Left renal pelvis (tissue), 4 donors: ENCODE data around the gene WWC1. TPM values are rescaled to one million over a fixed set of nuclear protein-coding genes. Genes with fewer than 3 reads are reported as not detected.
"Not testable (repeated sequence)": the region's sequence is repeated elsewhere in the genome, so short reads cannot be mapped to it uniquely, and the experiment has no call there.

ENCODE experiments used
- DNase-seq, 4 donors: peaks; one replicate each; pipeline ENCODE4 v3.0.0-alpha.2; 2013; ENCODE audit warnings: low read depth in 4 of 4, low spot score in 3 of 4
- polyA plus RNA-seq, 4 donors: library from polyadenylated mRNA; unstranded; fragments of 120-200 nt; gene quantifications; one replicate each; pipeline ENCODE4 v1.2.1, GENCODE V29; 2013; ENCODE audit not compliant: insufficient read length in 4 of 4

WWC1 gene
- polyA plus RNA-seq, 4 donors: 7.6 to 97.0 (median 78.8) TPM

DNA sequence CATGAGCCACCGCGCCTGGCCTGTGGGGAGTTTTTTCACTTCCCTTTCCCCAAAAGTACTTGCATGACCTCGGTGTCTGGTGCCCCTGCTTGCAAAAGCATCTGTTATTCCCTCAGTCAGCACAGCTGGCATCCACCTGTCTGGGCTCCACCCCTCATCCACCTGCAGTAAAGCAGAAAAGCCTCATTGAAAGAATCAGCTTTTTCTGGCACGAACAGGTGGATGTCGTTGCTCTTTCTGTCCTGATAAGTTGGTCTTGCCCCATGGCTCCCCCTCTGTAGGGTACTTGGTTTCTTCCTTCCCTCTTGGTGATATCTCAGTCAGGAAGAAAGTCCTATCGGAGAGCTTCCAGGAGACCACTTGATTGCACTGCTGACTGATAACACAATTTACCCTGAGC, 37.4 kb downstream of the WWC1 start:
- DNase-seq: peak in 1 of 4 donors; percentile 35

- DNase-seq: peak in 1 of 4 donors; percentile 25
These were observed 37.9 kb downstream of the WWC1 start for GRCh38 chr5:168329302-168329701.

GRCh38 chr5:168332042-168332441, 40.6 kb downstream of the WWC1 start:
- DNase-seq: no peak

- no peak for DNase-seq
These were observed 42.8 kb downstream of the WWC1 start for GRCh38 chr5:168334280-168334679.

GRCh38 chr5:168334695-168335094, 43.2 kb downstream of the WWC1 start:
- DNase-seq: peak in 2 of 4 donors; percentile 43 to 73

DNA sequence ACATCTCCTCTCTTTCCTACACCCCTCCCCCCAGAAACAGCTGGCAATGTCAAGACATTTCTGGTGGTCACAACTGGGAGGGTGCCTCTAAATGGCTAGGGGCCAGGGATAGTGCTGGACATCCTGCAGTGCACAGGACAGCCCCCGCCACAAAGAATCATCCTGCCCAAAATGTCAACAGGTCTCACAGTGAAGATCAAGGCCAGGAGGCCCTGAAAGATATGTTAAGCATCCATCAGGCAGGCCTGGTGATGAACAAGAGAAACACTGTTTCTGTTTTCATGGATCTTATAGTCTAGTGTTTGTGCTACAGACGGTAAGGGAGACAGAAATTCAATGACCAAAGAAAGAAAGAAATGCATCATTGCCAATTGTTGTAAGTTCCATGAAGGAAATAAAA, 45.9 kb downstream of the WWC1 start:
- no peak for DNase-seq

DNA sequence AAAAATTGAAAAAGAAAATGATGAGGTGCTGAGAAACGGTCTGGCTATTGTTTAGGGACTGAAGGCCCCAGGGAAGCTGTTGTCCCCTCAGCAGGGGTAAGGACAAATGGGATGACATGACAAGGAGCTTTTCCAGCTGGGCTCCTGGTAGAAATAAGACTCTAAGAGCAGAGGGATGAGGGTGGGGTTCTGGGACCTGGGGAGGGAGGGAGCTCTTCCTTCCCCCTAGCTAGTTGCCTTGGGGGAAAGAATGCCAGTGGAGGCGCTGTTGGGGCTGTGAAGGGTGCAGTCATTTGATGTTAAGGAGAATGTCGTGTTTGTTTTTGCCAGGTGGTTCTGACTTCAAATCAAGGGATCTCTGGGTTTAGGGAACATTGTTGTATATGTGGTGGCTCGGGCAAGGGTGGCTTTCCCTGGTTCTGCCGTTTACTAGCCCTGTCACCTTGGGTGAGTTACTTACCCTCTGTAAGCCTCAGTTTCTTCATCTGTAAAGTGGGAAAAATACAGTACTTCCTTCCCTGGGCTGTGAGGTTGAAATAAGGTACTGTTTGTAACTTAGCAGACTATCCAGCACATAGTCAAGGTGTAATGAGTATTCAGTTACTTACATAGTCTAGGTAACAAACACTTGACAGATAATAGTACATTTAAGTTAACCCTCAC, 47.8 kb downstream of the WWC1 start:
- no peak for DNase-seq

GRCh38 chr5:168339772-168340140, 48.3 kb downstream of the WWC1 start:
- not testable (repeated sequence) for DNase-seq

DNA sequence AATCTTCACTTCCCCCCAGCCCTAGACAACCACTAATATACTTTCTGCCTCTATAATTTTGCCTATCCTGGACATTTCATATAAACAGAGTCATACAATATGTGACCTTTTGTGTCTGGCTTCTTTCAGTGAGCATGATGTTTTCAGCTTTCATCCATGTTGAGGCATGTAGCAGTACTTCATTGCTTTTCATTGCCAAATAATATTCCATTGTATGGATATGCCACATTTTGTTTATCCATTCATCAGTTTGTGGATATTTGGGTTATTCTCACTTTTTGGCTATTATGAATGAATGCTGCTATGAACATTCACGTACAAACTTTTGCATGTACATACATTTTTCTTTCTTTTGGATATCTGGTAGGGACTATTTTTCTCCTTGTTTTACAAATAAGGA, 49.0 kb downstream of the WWC1 start:
- no peak for DNase-seq

GRCh38 chr5:168341178-168341577, 49.7 kb downstream of the WWC1 start:
- DNase-seq: no peak

DNA sequence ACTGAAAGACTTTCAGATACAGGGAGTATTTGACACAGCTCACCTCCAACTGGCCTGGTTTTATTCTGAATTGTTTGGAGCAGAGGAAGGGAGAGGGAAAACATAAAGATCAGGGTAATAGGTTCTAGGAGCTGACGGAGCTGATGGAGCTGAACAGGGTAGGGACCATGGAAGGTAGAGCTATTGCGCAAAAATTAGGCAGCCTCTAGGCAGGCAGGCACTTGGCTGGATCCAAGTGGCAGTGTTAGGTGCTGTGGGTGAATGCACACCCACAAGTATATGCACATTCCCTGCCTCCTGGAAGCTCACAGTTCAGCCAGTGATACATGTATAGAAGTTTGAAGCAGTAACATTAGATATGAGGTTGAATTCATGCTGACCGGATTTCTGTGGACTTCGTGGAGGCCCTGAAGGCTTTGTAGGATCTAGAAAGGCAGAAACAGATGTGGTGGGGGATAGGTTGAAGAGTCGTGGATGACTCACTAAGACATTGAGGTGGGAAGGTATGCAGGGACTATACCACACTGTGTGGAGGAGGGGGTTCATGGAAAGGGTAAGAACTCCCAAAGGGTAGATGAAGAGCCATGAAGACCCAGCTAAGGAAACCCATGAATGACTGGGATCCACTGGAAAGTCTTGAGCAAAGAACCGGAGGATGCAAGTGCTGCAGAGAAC, 50.8 kb downstream of the WWC1 start:
- no peak for DNase-seq

- DNase-seq: no peak
These were observed 51.5 kb downstream of the WWC1 start for GRCh38 chr5:168342985-168343384.

DNA sequence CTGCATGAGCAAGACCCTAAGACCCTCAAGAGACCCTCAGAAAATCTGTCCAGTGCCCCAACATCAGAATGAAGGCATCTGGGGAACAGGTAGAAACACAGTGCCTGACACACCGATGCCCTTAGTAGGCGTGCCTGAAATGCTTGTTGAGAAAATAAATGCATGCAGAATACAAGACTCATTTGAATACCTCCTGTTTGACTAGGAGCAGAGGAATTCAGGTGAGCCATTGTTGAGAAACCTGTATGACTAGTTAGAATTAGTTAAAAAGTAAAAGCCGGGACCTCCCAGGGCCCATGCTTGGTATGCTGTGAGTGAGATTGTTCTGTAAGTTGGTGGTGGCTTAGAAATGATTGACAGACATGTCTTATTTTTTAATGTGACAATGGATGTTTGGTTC, 55.0 kb downstream of the WWC1 start:
- peak in 3 of 4 donors; percentile 54 to 79 (median 76) for DNase-seq

DNA sequence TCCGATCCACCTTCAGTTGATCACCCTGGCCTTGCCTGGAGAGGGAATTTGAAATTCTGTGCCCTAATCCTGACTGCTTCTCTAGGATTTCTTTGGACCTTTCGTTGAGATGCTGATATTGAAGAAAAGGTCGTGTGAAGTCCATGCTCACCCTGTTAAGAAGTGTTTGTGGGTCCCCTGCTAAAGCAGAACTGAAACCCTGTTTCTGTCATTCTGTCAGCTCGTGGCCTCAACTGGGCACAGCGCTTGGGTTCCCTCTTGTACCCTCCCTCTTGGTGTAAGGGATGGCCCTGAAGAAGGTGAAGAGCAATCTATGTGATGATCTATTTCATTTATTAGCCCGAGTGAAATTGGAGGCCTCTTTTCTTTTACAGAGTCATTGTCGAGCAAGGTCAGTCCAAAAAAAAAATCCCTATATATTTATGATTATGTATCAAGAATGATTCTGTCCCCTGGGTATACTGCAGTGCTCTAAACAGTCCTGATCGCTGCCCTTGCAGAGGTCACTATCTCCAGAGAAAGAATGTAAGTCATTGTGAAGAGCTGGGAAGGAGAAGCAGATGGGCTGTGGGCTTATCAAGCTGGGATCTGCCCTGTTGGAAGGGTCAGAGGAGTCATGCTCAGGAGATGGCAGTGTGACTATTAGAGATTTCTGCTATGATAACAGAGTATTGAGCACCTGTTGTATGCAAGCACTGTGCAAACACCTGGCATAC, 56.1 kb downstream of the WWC1 start:
- DNase-seq: no peak

- no peak for DNase-seq
These were observed 56.6 kb downstream of the WWC1 start for GRCh38 chr5:168348084-168348414.

DNA sequence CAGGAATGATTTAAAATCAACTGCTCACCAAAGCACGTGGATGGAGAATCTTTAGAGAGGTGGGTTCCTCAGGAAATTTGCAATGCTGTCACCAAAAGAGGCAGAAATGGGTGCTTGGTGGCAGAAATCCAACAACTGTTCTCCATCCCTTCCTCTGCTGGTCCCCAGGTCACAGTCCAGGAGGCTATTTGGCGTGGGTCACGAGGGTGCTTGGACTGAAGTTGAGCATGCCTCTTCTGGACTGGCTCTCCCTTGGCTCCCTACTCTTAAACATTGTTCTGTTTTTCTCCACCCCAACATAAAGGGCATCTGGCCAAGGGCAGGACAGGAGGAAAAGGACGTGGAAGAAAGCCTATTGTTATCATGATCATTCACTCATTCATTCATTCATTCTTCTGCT, 58.9 kb downstream of the WWC1 start:
- DNase-seq: no peak

DNA sequence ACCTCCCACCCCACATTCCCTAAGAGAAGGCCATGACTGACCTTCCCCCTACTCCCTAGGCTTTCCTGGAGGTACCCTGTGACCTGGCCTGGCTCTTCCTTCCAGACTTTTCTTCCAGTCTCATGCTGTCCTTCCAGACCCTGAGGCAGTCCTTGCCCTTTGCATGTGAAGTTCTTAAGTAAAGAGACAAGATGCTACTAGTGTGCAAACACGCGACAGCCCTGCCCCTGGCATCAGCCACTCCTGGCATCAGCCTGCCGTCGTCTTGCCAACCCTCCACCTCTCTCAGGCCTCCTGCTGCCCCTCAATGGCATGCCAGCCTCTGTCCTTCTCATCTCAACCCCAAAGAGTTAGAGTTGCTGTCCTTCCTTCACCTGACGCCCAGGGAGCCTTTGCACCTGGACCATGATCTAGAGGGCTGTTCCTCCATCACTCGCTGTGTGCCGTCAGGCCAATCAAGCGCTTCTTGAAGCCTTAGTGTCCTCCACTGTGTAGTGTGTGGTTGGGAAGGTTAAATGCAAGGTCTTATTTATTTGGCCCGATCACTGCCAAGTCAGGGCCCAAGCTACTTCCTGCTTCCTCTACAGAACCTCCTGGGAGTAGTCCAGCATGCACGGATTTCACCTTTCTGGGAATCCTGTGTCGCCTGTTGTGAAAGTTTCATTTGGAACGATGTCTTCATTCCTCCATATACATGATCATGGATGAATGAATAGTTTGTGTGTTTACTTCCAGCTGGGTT, 61.9 kb downstream of the WWC1 start:
- DNase-seq: no peak

DNA sequence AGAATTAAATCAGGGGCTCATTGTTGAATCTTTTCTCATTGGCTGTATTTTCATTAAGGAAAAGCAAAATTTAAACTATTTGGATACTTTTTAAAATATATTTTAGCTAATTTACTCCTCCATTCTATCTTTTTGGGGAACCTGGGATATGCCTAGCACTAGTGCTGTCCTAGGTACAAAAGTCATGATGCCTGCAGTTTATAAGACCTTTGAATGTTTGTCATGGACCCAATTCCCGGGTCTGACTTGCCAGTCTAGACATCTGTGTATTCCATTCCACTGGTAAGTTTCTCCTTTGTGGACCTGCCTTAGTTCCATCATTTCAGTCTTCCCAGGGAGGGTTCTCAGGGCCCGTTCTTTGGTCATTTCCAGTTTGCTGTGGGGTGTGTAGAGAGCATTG, 63.0 kb downstream of the WWC1 start:
- DNase-seq: no peak

DNA sequence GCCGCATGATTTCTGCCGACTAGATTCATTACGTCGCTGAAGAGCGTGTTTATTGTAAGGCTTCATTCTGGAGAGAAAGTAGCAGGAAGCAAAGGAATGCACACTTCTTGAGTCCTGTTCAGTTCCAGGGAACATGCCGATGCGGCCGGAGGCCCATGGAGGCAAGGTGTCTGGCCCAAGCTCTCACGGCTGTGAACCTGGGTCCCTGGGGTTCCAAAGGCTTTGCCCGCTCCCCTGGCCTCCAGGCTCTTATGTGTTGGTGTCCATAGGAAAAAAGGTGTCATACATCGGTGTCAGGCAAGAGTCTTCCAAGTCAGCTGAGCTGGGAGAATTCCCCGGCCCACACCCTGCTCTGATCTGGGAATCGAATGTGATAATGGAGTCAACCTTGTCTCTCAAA, 64.7 kb downstream of the WWC1 start:
- no peak for DNase-seq

GRCh38 chr5:168356592-168356991, 65.1 kb downstream of the WWC1 start:
- no peak for DNase-seq

GRCh38 chr5:168357876-168358275, 66.4 kb downstream of the WWC1 start:
- DNase-seq: no peak
